HepG2 (cell line): ENCODE measurements around the gene PPP2R2C. TPM values are rescaled to one million over a fixed set of nuclear protein-coding genes. Genes with fewer than 3 reads are reported as not detected.

Experiments used
- ATAC-seq: fragments of 200-7000 bp; cut with Tn5 transposase; 3 replicates; pipeline ENCODE4 v1.9.1; 2020; ENCODE audit warnings: mild to moderate bottlenecking, moderate library complexity
- BruUV-seq: library from RNA; stranded (reverse); fragments of 400-500 nt; replicated peaks from 2 replicates; lab custom pipeline; 2021; lab: Mats Ljungman, UMichigan
- CTCF ChIA-PET: fragments of 300-600 bp; formaldehyde crosslinking; extraction: SDS; loops from one replicate; lab custom pipeline; 2021; ENCODE audit warnings: low total read pairs, inconsistent platforms, low intra/inter-chr PET ratio; lab: Yijun Ruan, JAX
- POLR2A ChIA-PET: fragments of 350-600 bp; sonication (Branson Sonifier 250); formaldehyde crosslinking; loops from one replicate; lab custom pipeline; 2020; ENCODE audit warnings: antibody characterized with exemption, inconsistent platforms; lab: Yijun Ruan, JAX
- DNase-seq: peaks from one replicate; pipeline ENCODE4 v3.0.0-alpha.2; 2015; ENCODE audit warnings: low spot score
- FAIRE-seq: peaks from 3 replicates; lab custom pipeline; 2011; peaks lifted over from hg19 to GRCh38; lab: Jason Lieb, UNC
- H2AFZ ChIP-seq: one replicate; pipeline ENCODE4 v1.6.1; 2011; ENCODE audit warnings: low read length, inconsistent platforms
- H3K27ac ChIP-seq: fragments of 300-600 bp; 3 replicates; pipeline ENCODE4 v1.8.0; 2011; ENCODE audit warnings: mixed run types, mild to moderate bottlenecking, mixed read lengths, low read length, inconsistent platforms; ENCODE audit not compliant: insufficient read depth; ENCODE audit errors: extremely low read length
- H3K27me3 ChIP-seq, 2 experiments: fragments of 200-600 bp in 1 of 2; 2 replicates in 1 of 2; 3 replicates in 1 of 2; pipeline versions ENCODE4 v1.6.0 to v1.8.0; 2011; ENCODE audit warnings: low read length in 2 of 2, mild to moderate bottlenecking in 2 of 2, moderate library complexity in 2 of 2, inconsistent platforms in 1 of 2; ENCODE audit not compliant: insufficient read depth in 2 of 2, control insufficient read depth in 1 of 2
- H3K36me3 ChIP-seq, 2 experiments: fragments of 200-600 bp in 1 of 2; replicated peaks in 1 of 2; 2 replicates in 1 of 2; 3 replicates in 1 of 2; pipeline versions ENCODE4 v1.5.1 to v1.8.0; 2011; ENCODE audit warnings: low read length in 2 of 2, inconsistent platforms in 1 of 2; ENCODE audit not compliant: insufficient read depth in 2 of 2, control insufficient read depth in 1 of 2
- H3K4me1 ChIP-seq: 2 replicates; pipeline ENCODE4 v1.5.1; 2012; ENCODE audit warnings: low read length, inconsistent platforms; ENCODE audit not compliant: insufficient read depth
- H3K4me2 ChIP-seq: 2 replicates; pipeline ENCODE4 v1.6.0; 2011; ENCODE audit warnings: low read depth, low read length, inconsistent platforms
- H3K4me3 ChIP-seq, 3 experiments: fragments of 200-600 bp in 1 of 3; sonication (generic), shearing (Covaris generic) in 1 of 3; replicated peaks in 1 of 3; 2 replicates each; pipeline ENCODE4 v1.5.1; 2011 to 2016; ENCODE audit warnings: low read length in 3 of 3, inconsistent platforms in 2 of 3, low read depth in 2 of 3, mild to moderate bottlenecking in 2 of 3, control low read depth in 1 of 3, mixed read lengths in 1 of 3; ENCODE audit not compliant: insufficient read depth in 1 of 3
- H3K79me2 ChIP-seq: one replicate; pipeline ENCODE4 v1.6.1; 2011; ENCODE audit warnings: low read length, inconsistent platforms; ENCODE audit not compliant: insufficient read depth
- H3K9ac ChIP-seq: 2 replicates; pipeline ENCODE4 v1.6.0; 2011; ENCODE audit warnings: mild to moderate bottlenecking, low read depth, low read length, inconsistent platforms; ENCODE audit not compliant: insufficient read depth
- H3K9me3 ChIP-seq: 2 replicates; pipeline ENCODE4 v1.5.1; 2012; ENCODE audit warnings: mild to moderate bottlenecking, low read length
- H4K20me1 ChIP-seq: 2 replicates; pipeline ENCODE4 v1.6.0; 2011; ENCODE audit warnings: inconsistent platforms, mild to moderate bottlenecking, low read length, moderate library complexity; ENCODE audit not compliant: insufficient read depth
- CENPX ChIP-seq: sonication (generic); formaldehyde crosslinking; IDR thresholded peaks from 2 replicates; pipeline ENCODE4 v1.9.0; 2021; ENCODE audit warnings: mild to moderate bottlenecking, missing genetic modification reagents, moderate library complexity
- HOXA3 ChIP-seq: sonication (generic); formaldehyde crosslinking; IDR thresholded peaks from 2 replicates; pipeline ENCODE4 v1.5.0; 2020; ENCODE audit warnings: missing genetic modification reagents
- IKZF4 ChIP-seq: sonication (generic); formaldehyde crosslinking; IDR thresholded peaks from 2 replicates; pipeline ENCODE4 v1.5.1; 2020; ENCODE audit warnings: borderline replicate concordance, mild to moderate bottlenecking, low read depth, missing genetic modification reagents; ENCODE audit errors: not compliant biosample characterization
- ZBED4 ChIP-seq: sonication (generic); formaldehyde crosslinking; IDR thresholded peaks from 2 replicates; pipeline ENCODE4 v1.4.0; 2020; ENCODE audit warnings: missing genetic modification reagents, borderline replicate concordance
- ZBTB7B ChIP-seq: sonication (generic); formaldehyde crosslinking; IDR thresholded peaks from 2 replicates; pipeline ENCODE4 v1.4.0; 2020; ENCODE audit warnings: missing genetic modification reagents
- WGBS: methylation state at CpG from one replicate; pipeline ENCODE4 v1.1.6; 2017; ENCODE audit warnings: low lambda C conversion rate; 5-methylcytosine and 5-hydroxymethylcytosine counted together
- in situ Hi-C: cut with HindIII; loops from 2 replicates; pipeline ENCODE4 v1.10.0; 2017; ENCODE audit warnings: low pct_unique_long_range_greater_than_20kb; ENCODE audit not compliant: extremely low pct_ligation_motif_present
- intact Hi-C: fragments of 100-400 bp; cut with micrococcal nuclease; formaldehyde crosslinking; loops from one replicate; pipeline ENCODE4 v1.10.0; 2022; ENCODE audit not compliant: unreplicated experiment
- polyA plus RNA-seq, 8 experiments: library from polyadenylated mRNA; depleted of rRNA in 3 of 8; stranded (reverse) in 7 of 8; unstranded in 1 of 8; fragments of >200 nt; fragmentation: Illumina TruSeq in 4 of 8; extraction: Trizol in 4 of 8; gene quantifications; 2 replicates each; pipeline versions ENCODE4 v1.2.1 to v1.2.3, GENCODE V29; 2011 to 2016; ENCODE audit warnings: low read depth in 4 of 8, missing spikeins in 1 of 8, mixed read lengths in 1 of 8; ENCODE audit not compliant: insufficient read depth in 1 of 8
- total RNA-seq, 5 experiments: library from RNA; depleted of rRNA; stranded (reverse); fragments of >200 nt; fragmentation: Illumina TruSeq; extraction: Trizol; gene quantifications; 2 replicates each; pipeline ENCODE4 v1.2.3, GENCODE V29; 2016; ENCODE audit warnings: low read depth in 1 of 5

PPP2R2C gene
- total and polyA plus RNA-seq, 2 of the 13 experiments (the other 11 are each of a cell fraction or from before 2014, with no cell fraction given) = 0.60 to 8.6 TPM

GRCh38 chr4:6341696-6342095 lies 130.7 kb downstream of the PPP2R2C start:
- ChIA-PET CTCF (no interaction called here), POLR2A (no interaction called here)
- H3K4me2 ChIP-seq = no peak overlapping the region
- no peaks in the 10 kb centered on the region for H4K20me1 ChIP-seq
- H3K4me1 ChIP-seq = peaks cover 22% of the 10 kb centered on the region
- no peak overlapping the region for H3K27ac ChIP-seq
- H3K36me3 ChIP-seq = no peaks in the 10 kb centered on the region
- intact Hi-C loops = loop anchor here (5.0 kb wide), 1 partner anchor 206 kb away; no protein-coding TSS in a partner anchor
- no peak for FAIRE-seq
- TF ChIP-seq ZBTB7B (CRISPR knock-in tag) = no peak
- no peak for TF ChIP-seq IKZF4 (CRISPR knock-in tag)
- TF ChIP-seq HOXA3 (CRISPR knock-in tag) = no peak
- no peak for TF ChIP-seq ZBED4 (CRISPR knock-in tag)
- no peak for TF ChIP-seq CENPX (CRISPR knock-in tag)
- peaks cover 4 to 62% of the 10 kb centered on the region in 2 experiments; a peak in 4 of 5 replicates for H3K27me3 ChIP-seq
- no peaks in the 10 kb centered on the region for H3K9me3 ChIP-seq
- no peak overlapping the region for H3K4me3 ChIP-seq
- no peak for ATAC-seq
- H2AFZ ChIP-seq = no peak overlapping the region
- DNase-seq = no peak
- no TSS peak for BruUV-seq
- in situ Hi-C loops = loop anchor here (5.0 kb wide), 1 partner anchor 41 kb away; no protein-coding TSS in a partner anchor
- no peak overlapping the region for H3K9ac ChIP-seq
- no peaks in the 10 kb centered on the region for H3K79me2 ChIP-seq
- 8% methylated on average over 6 of the region's 6 CpGs for WGBS
